Right lobe of liver (tissue), 4 donors: ENCODE data around the gene SLC6A18.

Experiments used
- CTCF ChIP-seq, 4 donors: fragments of 200-600 bp in 3 of 4; fragments of 450-650 bp in 1 of 4; IDR thresholded peaks; one replicate each; pipeline versions ENCODE4 v1.5.1 to v1.8.0; 2016 to 2022; ENCODE audit warnings: antibody characterized with exemption in 4 of 4, mild to moderate bottlenecking in 2 of 4
- POLR2A ChIP-seq: fragments of 450-650 bp; IDR thresholded peaks from one replicate; pipeline ENCODE4 v1.6.1; 2017; ENCODE audit warnings: antibody characterized with exemption, mild to moderate bottlenecking
- donor health status: DM: no; HTN: no; CAD: no.
- donor health status: DM: no; HTN: no; CAD: no.
- donor health status: DM: no; HTN: yes; CAD: no.

- TF ChIP-seq CTCF (IDR thresholded peaks at IDR 0.05) (no peak), POLR2A (no peak)
These were observed 6.2 kb downstream of the SLC6A18 start for GRCh38 chr5:1231354-1231905.
